AG10803 (cell line): ENCODE data around the gene RTTN.
A peak's percentile ranks its signal among the peaks of the same experiment; 100 is the strongest.

ENCODE experiments used
- DNase-seq: peaks from one replicate; pipeline ENCODE4 v3.0.0; 2010; ENCODE audit warnings: low read depth
- H3K4me3 ChIP-seq: 2 replicates; pipeline ENCODE4 v1.5.1; 2011; ENCODE audit warnings: mild to moderate bottlenecking, low read length, control low read depth
- TF ChIP-seq, protein P1 (sequence below): conservative IDR thresholded peaks from 2 replicates; pipeline ENCODE4 v1.5.1; 2011; ENCODE audit warnings: mild to moderate bottlenecking, low read length, control low read depth, inconsistent platforms

Gene RTTN

DNA sequence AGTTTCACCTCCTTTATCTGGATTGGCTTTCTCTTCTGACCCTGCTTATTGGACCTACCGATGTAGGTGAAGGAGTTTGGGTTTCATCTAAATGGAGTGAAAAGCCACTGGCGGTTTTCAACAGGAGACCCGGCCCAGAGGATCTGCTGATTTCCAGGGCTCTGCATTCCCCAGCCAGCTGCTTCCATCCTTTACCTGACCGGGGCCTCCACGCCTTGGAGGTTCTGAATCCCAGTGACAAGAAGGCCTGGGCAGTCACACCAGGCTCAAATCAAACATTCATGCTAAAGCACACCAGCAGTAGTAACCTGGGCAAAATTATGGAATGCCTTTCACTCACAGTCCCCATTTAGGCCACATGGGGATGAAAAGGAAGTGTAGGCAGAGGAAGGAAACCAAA lies 30.0 kb upstream of the RTTN start:
- H3K4me3 ChIP-seq: no peak overlapping the region
- TF ChIP-seq, protein P1, sequence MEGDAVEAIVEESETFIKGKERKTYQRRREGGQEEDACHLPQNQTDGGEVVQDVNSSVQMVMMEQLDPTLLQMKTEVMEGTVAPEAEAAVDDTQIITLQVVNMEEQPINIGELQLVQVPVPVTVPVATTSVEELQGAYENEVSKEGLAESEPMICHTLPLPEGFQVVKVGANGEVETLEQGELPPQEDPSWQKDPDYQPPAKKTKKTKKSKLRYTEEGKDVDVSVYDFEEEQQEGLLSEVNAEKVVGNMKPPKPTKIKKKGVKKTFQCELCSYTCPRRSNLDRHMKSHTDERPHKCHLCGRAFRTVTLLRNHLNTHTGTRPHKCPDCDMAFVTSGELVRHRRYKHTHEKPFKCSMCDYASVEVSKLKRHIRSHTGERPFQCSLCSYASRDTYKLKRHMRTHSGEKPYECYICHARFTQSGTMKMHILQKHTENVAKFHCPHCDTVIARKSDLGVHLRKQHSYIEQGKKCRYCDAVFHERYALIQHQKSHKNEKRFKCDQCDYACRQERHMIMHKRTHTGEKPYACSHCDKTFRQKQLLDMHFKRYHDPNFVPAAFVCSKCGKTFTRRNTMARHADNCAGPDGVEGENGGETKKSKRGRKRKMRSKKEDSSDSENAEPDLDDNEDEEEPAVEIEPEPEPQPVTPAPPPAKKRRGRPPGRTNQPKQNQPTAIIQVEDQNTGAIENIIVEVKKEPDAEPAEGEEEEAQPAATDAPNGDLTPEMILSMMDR: no peak
- DNase-seq: no peak

DNA sequence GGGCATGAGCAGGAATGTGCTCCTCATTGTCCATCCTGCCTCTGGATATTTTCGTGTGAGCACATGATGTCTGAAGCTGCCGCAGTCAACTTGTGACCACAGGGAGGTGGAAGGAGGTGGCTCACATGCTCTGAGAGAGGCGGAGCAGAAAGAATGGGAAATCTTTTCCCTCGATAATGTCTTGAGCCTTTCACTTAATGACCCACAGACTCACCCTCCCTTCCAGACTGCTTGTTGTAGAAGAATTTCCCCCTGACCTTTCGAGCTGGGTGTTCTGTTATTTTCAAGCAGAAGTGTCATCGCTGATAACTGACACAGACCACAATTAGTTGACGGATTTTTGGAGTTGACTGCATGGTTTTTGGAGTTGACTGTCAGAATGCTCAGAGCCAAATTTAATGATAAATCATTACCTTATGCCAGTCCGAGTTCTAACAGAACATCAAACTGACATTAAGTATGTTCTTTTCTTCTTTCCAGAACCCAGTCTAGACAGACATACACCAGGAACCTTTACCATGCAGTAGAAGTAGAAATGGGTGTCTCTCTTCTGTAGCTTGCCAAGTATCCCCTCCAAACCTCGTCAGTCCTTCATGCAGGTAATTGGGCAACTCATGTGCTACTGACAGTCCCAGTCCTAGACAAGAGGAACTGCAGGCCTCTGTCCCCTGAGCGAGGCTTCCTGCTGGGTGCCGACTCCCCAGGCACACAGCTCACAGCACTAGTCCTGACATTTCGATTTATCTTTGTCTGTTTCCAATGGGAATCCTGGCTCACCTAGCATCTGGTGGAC lies 29.4 kb upstream of the RTTN start:
- peak; percentile 52 for DNase-seq
- no peak overlapping the region; the same call in 1 of the 2 replicates for H3K4me3 ChIP-seq
- TF ChIP-seq, protein P1: 0 out of 2 replicates have a peak, but pooled peaks have one; percentile 7

DNA sequence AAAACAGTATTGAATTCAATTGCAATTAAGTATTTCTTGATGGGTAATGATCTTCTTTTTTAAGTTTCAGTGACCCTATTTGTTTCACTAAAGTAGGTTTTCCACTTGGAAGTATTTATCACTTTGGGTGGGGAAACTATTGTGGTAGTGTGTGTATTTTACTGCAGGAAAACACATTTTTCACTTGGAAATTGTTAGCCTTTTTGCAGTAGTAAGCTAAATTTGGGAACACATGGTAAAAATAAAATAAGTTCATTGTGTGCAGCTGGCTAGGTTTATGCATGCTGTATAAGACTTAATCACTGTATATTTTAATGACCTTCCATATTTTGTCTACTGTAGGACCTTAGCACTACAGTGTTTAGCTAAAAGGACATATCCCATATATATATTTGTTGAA lies 28.5 kb upstream of the RTTN start:
- H3K4me3 ChIP-seq: no peak overlapping the region
- TF ChIP-seq, protein P1: no peak
- no peak for DNase-seq

DNA sequence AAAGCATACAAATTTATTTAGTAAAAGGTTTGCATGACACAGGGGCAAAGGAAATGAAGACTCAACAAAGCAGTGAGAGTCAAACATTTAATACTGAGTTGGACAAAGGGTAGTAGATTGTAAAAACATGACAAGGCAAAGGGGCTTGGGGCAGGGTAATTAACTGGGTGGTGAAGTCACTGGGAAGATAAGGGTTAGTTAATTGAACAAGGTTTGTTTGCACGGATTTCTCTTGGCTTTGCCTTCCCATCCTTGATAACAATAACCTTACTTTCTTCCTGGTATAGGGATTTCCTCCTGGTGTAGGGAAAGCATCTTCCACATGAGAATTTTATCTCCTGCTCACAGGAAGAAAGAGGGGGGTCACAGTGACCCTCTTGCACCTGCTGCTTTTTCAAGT lies 26.8 kb upstream of the RTTN start:
- TF ChIP-seq, protein P1: no peak
- no peak for DNase-seq
- H3K4me3 ChIP-seq: no peak overlapping the region

DNA sequence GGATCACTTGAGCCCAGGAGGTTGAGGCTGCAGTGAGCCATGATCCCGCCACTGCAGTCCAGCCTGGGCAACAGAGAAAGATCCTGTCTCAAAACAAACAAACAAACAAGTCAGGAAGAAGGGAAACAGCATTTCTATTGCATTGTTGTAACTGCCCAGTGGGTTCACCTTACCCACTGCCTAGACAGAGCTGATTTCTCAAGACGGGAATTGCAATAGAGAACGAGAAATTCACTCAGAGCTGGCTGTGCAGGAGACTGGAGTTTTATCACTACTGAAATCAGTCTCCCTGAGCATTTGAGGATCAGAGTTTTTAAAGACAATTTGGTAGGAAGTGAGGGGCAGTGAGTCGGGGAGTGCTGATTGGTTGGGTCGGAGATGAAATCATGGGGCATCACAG lies 24.2 kb upstream of the RTTN start:
- no peak overlapping the region for H3K4me3 ChIP-seq
- DNase-seq: no peak
- TF ChIP-seq, protein P1: no peak

DNA sequence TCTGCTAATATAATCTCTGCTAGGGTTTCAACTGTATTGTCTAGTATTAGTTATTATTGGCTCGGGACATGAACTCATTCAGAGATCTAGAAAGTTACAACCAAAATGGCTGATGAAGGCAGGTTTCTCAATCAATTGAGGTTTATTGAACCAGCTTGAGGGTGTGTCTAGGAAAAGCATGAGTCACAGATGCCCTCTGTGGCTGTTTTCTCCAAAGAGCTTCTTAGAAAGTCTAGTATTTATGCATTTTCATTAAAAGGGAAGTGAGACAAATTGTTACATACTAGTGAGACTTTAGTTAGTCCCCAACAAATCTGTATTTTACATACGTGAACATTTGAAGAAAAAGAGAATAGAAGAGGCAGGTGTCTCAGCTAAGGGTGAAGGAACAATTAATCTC lies 23.0 kb upstream of the RTTN start:
- TF ChIP-seq, protein P1: no peak
- no peak overlapping the region for H3K4me3 ChIP-seq
- no peak for DNase-seq

DNA sequence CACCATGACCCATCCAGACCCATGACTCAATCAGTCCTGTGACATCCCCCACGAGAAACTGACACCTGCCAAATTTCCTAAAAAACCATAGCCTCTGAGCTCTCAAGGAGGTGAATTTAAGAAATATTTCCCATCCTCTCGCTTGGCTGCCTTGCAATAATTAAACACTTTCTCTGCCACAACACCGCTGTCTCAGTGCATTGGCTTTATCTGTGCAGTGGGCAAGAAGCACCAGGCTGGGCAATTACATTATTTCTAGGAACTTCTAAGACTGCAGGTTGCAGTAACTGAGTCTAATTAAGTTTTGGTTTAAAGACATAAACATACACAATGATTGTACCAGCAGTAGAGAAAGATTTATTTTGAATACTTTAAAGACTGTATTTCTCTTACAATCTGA lies 22.0 kb upstream of the RTTN start:
- TF ChIP-seq, protein P1: no peak
- H3K4me3 ChIP-seq: no peak overlapping the region
- DNase-seq: no peak
